Adipose tissue (tissue), 3 donors: ENCODE results near the gene NCMAP. TPM values are rescaled to one million over a fixed set of nuclear protein-coding genes. Genes with fewer than 3 reads are reported as not detected.
"Not testable (repeated sequence)": the region's sequence is repeated elsewhere in the genome, so short reads cannot be mapped to it uniquely, and the experiment has no call there.

Source experiments
- H3K27ac ChIP-seq: one replicate; pipeline ENCODE4 v1.5.1; 2013; ENCODE audit warnings: low read depth, low read length
- WGBS, 3 donors: extraction: QIAGEN DNeasy Blood & Tissue Kit; methylation state at CpG; one replicate each; pipeline ENCODE4 v1.1.7; 2013; 5-methylcytosine and 5-hydroxymethylcytosine counted together
- polyA plus RNA-seq, 3 donors: library from polyadenylated mRNA; stranded (reverse); fragments of 200-250 nt; gene quantifications; one replicate each; pipeline ENCODE4 v1.2.3, GENCODE V29; 2013
- donor health status: healthy with polysubstance abuse.
- donor health status: Bipolar disorder and iron deficiency.
- donor health status: healthy.

The NCMAP gene
- polyA plus RNA-seq, 3 donors: 0.11 to 3.2 (median 0.30) TPM

DNA sequence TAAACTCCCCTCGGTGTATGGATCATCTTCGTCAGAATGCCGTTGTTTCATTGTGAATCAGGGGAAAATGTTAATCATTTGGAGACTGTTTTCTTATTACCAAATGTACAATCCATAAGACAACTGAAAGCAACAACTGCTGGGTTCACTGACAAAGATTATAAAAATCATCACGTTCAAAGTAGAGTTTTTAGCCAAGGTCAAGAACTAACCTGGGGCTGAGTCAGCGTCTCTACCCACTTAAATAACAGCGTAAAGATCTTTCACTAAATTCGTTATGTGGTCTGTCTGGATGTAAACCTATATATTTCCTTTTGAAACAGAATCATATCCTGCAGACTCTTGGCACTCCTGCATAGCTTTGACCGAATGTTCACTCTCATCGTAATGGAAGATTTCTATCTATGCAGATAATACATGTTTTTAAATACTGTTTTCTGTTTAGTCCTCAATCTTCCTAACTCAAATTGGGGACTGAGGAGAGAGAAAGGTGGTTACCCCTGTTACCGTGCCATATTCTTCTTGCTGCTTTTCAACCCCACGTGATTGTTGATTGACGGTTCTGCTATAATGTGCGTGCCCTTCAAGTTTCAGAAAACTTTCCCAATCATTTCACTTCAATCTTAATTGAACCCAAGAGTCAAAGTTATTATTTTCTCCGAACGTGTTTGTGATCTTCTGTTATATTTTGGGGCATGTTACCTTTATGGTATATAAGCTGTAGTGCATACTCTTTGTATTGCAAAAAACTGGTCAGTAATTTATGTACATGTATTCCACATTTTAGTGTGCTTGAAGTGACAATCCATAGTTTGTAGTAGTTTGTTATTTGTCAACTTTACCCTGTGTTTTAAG lies 15.6 kb upstream of the NCMAP start:
- 59 to 80% (median 71%) methylated on average over 15 of the region's 15 CpGs for WGBS, 3 donors
- H3K27ac ChIP-seq: no peak overlapping the region

DNA sequence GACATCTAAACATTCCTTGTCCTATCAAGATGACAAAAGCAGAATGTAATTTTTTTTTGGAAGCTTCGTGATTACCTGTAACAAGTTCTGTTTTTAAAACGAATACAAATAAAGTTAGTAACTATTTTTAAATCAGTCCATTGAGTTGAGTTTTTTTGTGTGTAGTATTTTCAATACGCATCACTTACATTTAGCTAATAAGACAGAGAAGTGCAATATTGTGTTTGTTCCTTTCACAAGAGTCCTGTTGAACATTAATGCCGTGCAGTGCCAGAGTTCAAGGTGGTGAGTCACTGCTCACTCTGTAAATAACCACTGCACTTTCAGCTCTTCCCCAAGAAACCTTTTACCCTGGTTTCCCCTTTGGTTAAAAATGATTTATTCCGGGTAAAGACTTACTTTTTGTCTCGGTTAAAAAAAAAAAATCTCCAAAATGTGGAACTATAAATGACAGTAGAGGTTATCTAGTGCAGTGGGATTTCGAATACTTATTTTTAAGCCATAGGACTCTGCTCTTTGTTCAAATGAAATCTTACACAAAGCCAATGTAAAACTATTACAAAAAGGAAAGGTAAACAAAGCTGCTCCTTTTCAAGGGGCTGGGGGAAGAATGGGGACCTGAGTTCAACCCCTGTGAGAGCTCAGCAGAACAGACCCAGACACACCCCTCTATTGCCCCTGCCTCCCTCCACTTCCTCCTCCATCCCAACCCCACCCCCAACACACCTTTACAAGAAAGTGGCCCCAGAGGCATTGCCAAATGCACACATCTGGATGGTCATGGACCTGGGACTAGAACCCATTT lies 14.8 kb upstream of the NCMAP start:
- no peak overlapping the region for H3K27ac ChIP-seq
- 27 to 61% (median 51%) methylated on average over 7 of the region's 7 CpGs for WGBS, 3 donors

DNA sequence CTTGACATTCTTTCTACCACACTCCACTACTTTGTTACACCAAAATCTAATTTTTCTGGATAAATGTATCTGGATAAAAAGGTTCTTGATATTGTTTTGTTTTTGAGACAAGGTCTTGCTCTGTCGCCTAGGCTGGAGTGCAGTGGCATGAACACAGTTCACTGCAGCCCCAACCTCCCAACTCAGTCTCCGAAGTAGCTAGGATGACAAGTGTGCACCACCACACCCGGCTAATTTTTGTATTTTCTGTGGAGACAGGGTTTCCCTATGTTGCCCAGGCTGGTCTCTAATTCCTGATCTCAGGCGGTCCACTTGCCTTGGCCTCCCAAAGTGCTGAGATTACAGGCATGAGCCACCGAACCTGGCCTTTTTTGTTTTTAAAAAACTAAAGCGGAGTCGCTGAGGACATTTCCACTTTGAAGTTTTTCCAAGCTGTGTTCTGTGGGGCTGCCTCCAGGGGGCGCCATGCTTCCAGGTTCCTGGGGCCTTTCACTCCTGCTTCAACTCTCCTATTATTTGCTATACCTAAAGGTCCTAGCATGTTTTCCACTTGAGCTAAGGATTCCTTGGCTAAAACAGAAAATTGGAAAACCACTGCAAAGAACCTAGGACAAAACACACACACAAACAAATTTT lies 14.1 kb upstream of the NCMAP start:
- 51 to 74% (median 69%) methylated on average over 8 of the region's 8 CpGs for WGBS, 3 donors
- no peak overlapping the region for H3K27ac ChIP-seq

DNA sequence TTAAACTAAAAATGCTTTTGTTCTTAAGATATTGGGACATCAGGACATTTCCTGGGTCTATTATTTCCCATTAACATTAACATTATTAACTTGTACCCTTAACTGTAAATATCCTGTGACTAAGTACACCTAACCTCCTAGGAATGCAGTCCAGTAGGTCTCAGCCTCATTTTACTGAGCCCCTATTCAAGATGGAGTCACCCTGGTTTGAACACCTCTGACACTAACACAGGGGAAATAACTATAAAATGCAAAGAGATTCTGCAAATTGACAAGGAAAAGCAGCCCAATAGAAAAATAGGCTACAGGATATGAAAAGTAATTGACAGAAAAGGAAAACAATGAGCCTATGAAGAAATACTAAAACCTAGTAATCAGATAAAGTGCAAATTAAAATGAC lies 11.6 kb upstream of the NCMAP start:
- H3K27ac ChIP-seq: no peak overlapping the region

DNA sequence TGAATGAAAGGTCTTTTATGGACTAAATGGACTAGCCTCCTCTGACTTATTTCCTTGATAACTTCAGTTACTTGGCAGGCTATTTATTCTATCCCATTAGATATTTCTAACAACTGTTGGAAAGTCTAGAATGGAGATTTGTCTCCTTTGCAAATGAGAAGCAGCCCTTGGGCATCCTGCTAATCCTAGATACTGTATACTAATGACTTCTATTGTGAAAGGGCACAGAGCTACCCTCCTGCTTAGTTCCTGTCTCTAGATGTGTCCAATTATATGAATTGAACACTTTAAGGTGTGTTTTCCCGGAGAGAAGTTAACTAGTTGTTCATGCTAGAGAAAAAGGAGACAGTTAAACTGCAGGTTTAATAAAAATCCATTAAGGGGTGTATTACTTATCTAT lies 10.2 kb upstream of the NCMAP start:
- H3K27ac ChIP-seq: no peak overlapping the region
- WGBS, 3 donors: 53 to 70% (median 69%) methylated on average over 1 of the region's 1 CpG

DNA sequence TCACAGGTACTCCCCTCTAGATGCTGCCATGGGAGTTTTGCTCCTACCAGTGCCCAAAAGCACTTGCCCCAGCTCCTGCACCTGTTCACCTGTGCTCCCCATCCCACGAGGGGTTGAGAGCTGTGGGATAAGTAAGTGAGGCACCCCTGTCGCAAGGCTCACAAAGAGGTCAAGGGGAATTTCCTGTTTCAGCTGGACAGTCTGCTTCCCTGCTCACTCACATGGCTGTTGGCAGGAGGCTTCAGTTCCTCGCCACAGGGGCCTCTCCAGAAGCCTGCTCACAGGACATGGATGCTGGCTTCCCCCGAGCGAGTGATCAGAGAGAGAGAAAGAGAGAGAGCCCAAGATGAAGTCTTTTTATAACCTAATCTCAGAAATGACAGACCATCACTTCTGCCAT lies 8.7 kb upstream of the NCMAP start:
- 68 to 80% (median 69%) methylated on average over 5 of the region's 5 CpGs for WGBS, 3 donors
- H3K27ac ChIP-seq: no peak overlapping the region

DNA sequence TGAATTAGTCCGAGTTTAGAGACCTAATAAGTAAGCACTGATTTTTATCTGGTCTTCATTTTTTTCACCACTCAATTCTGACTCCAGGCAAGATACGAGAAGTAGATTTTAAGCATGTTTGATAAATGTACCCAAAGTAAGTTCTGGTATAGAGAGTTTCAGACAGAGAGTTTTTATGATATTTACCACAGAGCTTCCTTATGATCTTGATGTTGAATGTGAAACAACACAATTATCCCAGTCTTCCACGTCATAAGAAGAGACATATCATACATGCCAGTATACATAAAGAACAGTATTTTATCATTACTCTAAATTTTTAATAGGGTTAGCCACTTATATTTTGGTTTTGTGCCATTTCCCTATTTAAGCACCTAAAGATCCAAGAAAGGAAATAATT lies 7.8 kb upstream of the NCMAP start:
- no peak overlapping the region for H3K27ac ChIP-seq
- WGBS, 3 donors: 79 to 86% (median 81%) methylated on average over 3 of the region's 3 CpGs

DNA sequence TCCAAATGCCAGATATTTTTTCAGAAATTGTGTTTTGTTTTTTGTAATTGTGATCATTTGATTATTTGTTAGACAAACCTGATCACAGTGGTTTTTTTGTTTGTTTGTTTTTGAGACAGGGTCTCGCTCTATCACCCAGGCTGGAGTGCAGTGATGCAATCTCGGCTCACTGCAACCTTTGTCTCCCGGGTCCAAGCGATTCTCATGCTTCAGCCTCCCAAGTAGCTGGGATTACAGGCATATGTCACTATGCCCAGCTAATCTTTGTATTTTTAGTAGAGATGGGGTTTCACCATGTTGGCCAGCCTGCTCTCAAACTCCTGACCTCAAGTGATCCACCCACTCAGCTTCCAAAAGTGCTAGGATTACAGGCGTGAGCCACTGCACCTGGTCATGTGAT lies 6.7 kb upstream of the NCMAP start:
- H3K27ac ChIP-seq: not testable (repeated sequence)
- 68 to 81% (median 77%) methylated on average over 5 of the region's 5 CpGs for WGBS, 3 donors

DNA sequence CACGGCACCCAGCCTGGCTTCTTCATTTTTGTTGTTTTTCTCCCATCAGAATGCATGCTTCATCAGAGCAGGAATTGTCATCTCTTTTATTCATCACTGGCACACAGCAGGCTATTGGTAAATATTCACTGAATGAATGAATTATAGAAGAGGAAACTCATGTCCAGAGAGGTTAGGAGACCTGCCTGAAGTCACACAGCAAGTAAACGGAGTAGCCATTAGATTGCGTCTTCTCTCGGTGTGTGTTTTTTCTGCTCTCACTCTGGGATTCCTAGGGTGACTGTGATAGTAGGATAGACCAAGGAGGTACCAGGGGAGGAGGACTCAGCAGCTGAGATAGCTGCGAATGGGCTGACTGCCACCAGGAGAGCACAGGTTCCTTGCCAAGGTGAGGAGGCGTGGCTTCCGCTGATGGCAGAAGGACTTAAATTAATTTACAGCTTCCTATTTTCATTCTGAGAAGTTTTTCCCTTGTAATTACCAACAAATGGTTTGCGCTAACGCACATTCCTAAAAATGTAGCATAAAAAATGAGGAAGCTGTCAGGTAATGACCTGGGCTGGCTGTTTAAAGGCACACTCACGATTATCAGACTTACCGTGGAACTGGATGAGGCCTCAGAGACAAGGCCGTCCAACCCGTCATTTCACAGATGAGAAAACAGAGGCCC lies 4.5 kb upstream of the NCMAP start:
- WGBS, 3 donors: 49 to 67% (median 53%) methylated on average over 13 of the region's 13 CpGs
- no peak overlapping the region for H3K27ac ChIP-seq

DNA sequence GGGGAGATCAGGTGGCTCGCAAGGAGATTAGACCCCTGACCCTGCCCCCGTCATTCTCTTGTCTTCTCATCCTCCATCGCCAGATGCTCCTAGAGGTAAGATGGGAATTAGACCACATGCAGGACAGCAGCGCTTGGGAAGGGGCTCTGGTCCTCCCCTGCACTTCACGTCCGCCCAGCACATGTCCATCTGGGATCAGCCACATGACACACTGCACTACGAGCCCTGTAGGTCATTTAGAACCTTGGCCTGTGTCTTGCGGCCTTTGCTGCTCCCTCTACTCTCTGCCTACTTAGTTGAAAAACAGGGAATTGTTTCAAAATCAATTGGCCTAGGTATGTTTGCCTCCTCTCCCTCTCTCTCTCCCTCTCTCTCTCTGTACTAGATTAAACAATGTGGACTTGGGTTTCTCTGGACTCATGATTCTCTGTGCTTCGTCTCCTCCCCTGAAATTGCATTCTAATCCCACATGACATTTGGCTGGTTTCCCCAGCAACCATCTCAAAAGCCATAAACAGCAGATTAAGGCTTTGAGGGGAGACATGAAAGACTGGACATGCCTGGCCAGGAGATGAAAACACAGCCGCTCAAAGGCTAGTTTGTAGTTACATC lies 3.8 kb upstream of the NCMAP start:
- H3K27ac ChIP-seq: no peak overlapping the region

DNA sequence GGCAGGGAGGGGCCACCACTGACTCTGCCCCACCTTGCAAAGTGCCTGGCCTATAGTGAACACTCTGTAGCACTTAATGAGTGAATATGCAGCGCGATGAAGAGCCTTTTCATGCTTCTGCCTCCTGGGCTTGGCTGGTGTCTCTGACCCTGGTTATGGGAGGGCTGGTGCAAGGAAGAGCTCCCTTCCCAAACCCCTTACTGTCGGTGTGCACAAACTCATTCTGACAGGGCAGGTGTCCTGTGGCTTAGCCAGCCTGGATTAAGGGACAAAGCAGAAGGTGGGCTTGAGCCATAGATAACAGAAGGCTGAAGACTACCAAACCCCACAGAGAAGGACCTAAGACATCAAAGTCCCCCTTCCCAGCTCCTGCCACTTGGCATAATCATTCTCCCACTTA lies 2.0 kb upstream of the NCMAP start:
- 89 to 98% (median 97%) methylated on average over 3 of the region's 3 CpGs for WGBS, 3 donors
- H3K27ac ChIP-seq: no peak overlapping the region

More for the DNA sequence above, 3.8 kb upstream of the NCMAP start:
- 66 to 73% (median 71%) methylated on average over 10 of the region's 10 CpGs for WGBS, 3 donors

DNA sequence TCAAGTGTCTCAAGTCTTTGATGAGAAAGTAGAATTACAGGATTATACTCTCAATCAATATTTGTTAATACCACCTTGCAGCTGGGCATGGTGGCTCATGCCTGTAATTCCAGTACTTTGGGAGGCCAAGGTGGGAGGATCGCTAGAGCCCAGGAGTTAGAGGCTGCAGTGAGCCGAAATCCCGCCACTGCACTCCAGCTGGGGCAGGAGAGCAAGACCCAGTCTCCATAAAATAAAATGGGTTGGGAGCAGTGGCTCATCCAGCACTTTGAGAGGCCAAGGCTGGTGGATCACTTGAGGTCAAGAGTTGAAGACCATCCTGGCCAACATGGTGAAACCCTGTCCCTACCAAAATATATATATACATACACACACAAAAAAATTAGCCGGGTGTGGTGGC lies 1.2 kb upstream of the NCMAP start:
- no peak overlapping the region for H3K27ac ChIP-seq
- WGBS, 3 donors: 95 to 98% (median 95%) methylated on average over 4 of the region's 4 CpGs

DNA sequence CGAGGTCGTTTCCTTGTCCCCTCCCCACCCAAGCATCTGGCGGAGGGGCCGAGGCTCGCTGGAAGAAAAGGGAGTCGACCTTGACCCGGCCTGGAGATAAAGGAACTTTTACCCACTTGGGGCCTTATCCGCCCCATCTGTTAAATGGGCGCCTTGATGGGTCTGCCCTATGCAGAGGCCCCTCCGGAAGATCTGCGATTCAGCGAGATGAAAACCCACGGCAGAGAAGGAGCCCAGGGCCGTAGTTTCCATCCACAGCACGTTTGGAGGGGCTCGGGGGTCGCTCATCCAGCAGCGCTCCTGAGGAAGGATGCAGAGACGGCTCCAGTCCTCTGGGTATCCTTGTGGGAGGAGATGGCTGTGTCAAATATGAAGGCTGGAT lies 518 bp downstream of the NCMAP start:
- H3K27ac ChIP-seq: no peak overlapping the region
- 37 to 47% (median 42%) methylated on average over 18 to 19 of the region's 19 CpGs for WGBS, 3 donors

DNA sequence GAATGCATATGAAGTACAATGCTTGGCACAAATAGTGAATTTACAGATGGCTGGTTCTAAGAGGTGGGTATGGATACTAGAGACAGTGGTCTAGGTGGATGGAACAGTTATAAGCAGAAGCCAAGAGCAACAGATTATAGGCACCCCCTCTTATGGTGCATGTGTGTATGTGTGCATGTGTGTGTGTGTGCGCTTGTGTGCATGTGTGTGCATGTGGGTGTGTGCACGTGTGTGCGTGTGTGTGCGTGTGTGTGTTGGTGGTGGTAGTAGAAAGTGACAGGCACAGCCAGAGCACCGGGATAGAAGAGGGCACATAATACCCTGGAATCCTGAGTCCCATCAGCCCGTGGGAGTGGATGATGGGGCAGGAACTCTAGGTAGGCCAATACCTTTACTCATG lies 1.3 kb downstream of the NCMAP start:
- WGBS, 3 donors: 89 to 98% (median 97%) methylated on average over 6 of the region's 6 CpGs
- H3K27ac ChIP-seq: no peak overlapping the region

DNA sequence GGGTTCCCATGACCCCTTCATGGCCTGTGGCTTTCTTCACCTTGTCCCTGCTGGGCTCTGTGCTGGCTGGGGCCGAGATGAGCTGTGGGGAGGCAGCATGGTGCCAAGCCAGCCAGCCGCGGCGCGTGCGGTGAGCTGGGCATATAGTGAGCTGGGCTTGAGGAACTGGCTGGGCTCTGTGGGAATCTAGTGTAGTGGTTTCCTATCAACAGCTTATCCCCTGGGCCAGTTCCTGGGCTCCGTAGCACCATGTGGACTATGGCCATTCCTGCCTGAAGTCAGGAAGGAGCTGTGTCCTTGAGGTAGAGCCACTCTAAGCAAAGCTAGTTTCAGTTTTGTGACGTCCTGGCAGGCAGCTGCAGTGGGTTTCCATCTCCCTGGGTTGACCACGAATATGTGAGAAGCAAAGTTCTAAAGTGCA lies 1.8 kb downstream of the NCMAP start:
- H3K27ac ChIP-seq: no peak overlapping the region
- 53 to 72% (median 66%) methylated on average over 9 of the region's 9 CpGs for WGBS, 3 donors

DNA sequence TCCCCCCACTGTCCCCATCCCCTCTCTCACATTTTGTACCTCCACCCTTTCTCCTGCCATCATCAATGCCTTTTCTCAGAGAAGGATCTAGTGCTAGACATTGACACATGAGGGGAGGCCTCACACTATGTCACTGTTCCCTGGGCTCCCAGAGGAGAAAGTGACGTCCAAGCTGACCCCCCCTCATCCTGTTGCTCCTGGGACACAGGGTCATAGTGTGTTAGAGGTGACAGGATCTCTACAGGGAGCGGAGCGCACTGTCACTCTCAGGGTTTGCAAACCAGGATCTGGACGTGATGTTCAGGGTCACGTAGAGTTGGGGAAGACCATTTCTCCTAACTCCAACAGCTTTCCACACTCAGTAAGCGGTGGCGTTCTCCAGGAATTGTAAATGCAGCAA lies 2.6 kb downstream of the NCMAP start:
- no peak overlapping the region for H3K27ac ChIP-seq
- 66 to 82% (median 72%) methylated on average over 7 of the region's 7 CpGs for WGBS, 3 donors

DNA sequence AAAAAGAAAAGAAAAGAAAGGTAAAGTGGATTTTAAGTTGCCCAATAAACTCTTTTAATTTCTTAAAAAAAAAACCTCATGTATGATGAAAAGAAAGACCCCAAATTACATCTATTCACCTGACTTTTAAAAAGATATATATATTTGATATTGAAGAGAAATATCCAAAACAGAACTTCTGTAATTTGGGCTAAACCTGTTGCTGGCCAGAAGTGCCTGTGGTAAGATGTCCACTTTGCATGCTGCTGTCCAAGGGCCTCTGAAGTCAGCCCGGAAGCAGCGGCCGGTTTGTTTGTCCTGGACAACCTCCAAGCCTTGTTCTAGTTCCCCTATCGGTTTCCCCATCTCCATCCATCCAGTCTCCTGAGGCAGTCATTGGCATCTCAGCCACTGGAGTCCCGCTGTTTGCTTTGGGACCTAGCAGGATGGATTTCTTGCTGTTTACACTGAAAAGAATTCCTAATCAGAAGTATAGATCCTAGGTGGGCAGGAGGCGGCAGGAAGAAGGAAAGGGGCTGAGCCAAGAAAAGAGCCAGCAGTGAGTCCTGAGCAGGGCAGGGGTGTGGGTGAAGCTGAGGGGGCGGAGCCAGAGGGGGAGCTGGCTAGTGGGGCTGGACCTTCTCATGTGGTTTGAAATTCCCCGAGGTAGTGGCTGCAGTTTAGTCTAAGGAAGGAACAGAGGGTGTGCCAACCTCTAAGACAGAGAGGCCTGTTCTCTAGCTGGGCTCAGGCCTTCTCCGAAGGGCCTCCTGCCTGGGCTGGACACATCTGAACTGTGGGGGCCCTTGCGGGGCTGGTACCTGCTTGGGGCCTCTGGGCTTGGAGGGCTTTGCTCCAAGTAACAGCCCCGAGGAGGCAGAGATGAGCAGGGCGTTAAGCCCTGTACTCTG lies 3.3 kb downstream of the NCMAP start:
- no peak overlapping the region for H3K27ac ChIP-seq
- 39 to 52% (median 41%) methylated on average over 12 of the region's 12 CpGs for WGBS, 3 donors
